Activated T-helper 1 cell treated with anti-CD3 and anti-CD28 coated beads, Interleukin-12 subunit alpha, Interleukin-12 subunit beta, Interleukin-2, Interleukin-4 antibody, amounts not matched to agents 30 ng/mL and 10 ng/mL and 1 ng/mL, durations not matched to agents 14 hours and 24 hours and 36 hours (primary cell): Measurements from ENCODE around the gene PIEZO2. TPM values are rescaled to one million over a fixed set of nuclear protein-coding genes. Genes with fewer than 3 reads are reported as not detected.

Source experiments
- DNase-seq: peaks from one replicate; pipeline ENCODE4 v3.0.0; 2021; ENCODE audit warnings: low spot score
- H3K27ac Mint-ChIP-seq: one replicate; pipeline ENCODE4 v1.8.0; 2021; ENCODE audit warnings: mild to moderate bottlenecking, mixed read lengths
- H3K27me3 Mint-ChIP-seq: one replicate; pipeline ENCODE4 v1.8.0; 2022; ENCODE audit warnings: mild to moderate bottlenecking, moderate library complexity, mixed read lengths; ENCODE audit not compliant: insufficient read depth
- H3K36me3 Mint-ChIP-seq: one replicate; pipeline ENCODE4 v1.8.0; 2021; ENCODE audit warnings: low read depth, mixed read lengths
- H3K4me1 Mint-ChIP-seq: one replicate; pipeline ENCODE4 v1.8.0; 2021; ENCODE audit warnings: low read depth, mixed read lengths
- H3K4me3 Mint-ChIP-seq: one replicate; pipeline ENCODE4 v1.8.0; 2021; ENCODE audit warnings: mild to moderate bottlenecking, moderate library complexity, mixed read lengths
- H3K9me3 Mint-ChIP-seq: one replicate; pipeline ENCODE4 v1.8.0; 2021; ENCODE audit warnings: mixed read lengths
- intact Hi-C: fragments of 100-400 bp; cut with micrococcal nuclease; formaldehyde crosslinking; loops from one replicate; pipeline ENCODE4 v1.15.1; 2024
- total RNA-seq: library from RNA; stranded (reverse); gene quantifications from 2 replicates; pipeline ENCODE4 v1.2.3, GENCODE V29; 2022

PIEZO2 gene
- total RNA-seq, 1 donor from 2014 or later = not detected

DNA sequence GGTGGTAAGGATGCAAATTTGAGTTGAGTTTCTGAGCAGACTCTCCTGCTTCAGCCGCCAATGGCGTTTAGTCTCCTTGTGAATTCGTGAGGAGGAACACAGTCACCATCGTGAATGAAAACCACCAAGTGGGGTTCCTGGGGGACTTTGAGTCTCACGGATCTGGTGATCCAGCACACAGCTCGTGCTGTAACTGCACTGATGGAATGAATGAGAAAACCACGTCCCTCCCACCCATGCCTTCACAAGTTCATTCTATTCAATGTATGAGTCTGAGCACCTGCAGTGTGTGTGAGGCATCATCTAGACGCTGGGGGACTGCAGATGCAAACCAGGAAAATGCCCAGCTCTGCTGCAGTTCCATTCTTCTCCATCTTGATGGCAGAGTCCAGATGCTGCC is 127.9 kb downstream of the PIEZO2 start:
- DNase-seq = no peak
- no peaks in the 10 kb centered on the region for H3K36me3 Mint-ChIP-seq
- no peak overlapping the region for H3K27ac Mint-ChIP-seq
- intact Hi-C loops = no loop called here
- H3K27me3 Mint-ChIP-seq = no peaks in the 10 kb centered on the region
- no peak overlapping the region for H3K4me3 Mint-ChIP-seq
- no peaks in the 10 kb centered on the region for H3K9me3 Mint-ChIP-seq
- no peaks in the 10 kb centered on the region for H3K4me1 Mint-ChIP-seq

DNA sequence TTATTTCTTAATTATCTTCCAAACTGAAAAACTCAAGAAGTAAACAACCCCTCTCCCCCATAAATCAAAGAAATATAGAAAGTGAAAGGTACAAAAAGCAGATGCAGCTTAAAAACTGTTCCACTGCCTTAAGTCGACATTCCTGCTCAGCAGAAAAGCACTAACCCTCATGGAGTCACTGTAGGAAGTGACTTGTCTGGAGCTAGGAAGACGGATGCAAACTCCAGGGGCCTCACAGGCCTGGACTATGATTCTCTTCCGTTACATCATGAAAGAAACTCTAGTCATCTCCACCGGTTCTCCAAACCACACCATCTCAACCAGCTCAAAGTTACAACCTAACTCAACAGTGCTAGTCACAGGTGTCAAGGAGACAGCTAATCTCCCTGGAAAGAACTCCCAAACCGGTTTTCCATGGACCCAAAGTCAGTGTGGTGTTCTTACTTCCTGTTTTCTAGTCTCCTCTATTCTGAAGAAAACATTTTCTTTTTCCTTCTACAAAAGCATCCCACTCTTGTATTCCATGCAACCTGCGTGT is 128.4 kb downstream of the PIEZO2 start:
- H3K27me3 Mint-ChIP-seq = no peaks in the 10 kb centered on the region
- H3K4me3 Mint-ChIP-seq = no peak overlapping the region
- H3K27ac Mint-ChIP-seq = no peak overlapping the region

DNA sequence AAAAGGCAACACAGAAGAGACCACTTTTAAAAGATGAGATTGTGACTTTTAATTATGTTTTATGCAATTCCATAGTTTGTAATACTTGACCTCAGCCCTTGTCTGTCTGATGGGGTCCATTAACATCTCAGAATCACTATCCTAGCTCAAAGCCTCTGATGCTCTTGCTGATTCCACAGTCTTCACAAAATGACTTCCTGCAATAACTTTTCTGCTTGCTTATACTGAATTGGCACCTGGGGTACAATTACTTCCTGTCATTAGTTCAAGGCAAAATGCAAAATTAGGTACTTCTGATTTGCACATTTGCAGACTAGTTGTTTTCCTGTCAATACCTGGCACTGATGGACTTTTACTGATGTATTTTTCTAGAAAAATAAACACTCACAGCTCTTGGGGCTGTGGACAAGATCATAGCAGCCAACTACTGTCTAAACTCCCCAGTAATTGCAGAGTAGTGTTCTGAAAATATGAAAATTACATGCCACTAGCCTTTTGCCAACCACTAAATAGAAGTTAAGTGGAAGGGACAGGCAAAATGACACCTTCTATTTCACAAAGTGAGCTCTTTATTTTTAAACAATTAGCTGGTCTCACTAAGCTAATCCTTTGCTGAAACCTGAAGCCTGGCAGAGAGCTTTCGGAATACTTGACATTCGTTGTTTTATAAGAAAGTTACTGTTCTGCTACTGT is 129.1 kb downstream of the PIEZO2 start:
- no peaks in the 10 kb centered on the region for H3K27me3 Mint-ChIP-seq
- H3K36me3 Mint-ChIP-seq = no peaks in the 10 kb centered on the region

More for the DNA sequence above, 128.4 kb downstream of the PIEZO2 start:
- DNase-seq = no peak
- intact Hi-C loops = no loop called here
- no peaks in the 10 kb centered on the region for H3K4me1 Mint-ChIP-seq
- no peaks in the 10 kb centered on the region for H3K36me3 Mint-ChIP-seq
- H3K9me3 Mint-ChIP-seq = no peaks in the 10 kb centered on the region

DNA sequence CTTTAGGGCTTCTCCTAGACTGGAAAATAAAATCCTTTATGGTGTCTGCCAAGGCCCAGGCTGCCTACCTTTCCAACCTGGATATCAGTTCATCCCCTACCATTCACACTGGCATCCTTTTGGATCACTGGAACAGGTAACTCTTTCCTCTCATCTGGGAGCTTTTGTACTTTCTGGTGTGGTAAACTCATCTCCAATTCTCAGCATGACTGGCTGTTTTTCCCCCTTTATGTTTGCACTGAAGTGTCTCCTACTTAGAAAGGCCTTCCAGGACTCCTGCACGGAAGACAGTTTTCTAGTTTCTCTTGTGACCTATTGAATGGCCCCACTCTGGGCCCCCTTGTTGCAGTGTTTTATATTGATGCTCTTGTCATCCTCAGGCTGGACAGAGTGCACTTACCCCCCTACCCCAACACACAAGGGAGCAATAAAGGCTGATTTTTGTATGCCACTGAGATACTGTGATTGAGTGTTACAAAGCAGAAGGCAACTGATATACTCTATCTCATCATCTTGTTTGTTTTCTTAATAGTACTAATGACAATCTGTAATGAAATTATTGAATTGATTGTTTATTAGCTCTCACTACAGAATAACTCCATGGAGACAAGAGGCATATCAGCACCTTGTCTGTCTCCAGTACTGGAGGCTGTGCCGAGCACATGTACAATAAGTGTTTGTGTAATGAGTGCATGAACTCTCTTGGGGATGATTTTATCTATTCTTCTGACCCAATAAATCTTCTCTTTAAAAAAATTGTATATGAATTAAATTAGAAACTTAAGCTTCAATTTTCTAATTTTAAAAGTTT is 129.9 kb downstream of the PIEZO2 start:
- Mint-ChIP-seq H3K9me3 (no peaks in the 10 kb centered on the region), H3K36me3 (no peaks in the 10 kb centered on the region), H3K4me3 (no peak overlapping the region), H3K27ac (no peak overlapping the region), H3K27me3 (no peaks in the 10 kb centered on the region), H3K4me1 (no peaks in the 10 kb centered on the region)
- intact Hi-C loops = no loop called here
- DNase-seq = no peak

More for the DNA sequence above, 129.1 kb downstream of the PIEZO2 start:
- H3K9me3 Mint-ChIP-seq = no peaks in the 10 kb centered on the region
- intact Hi-C loops = no loop called here
- H3K4me3 Mint-ChIP-seq = no peak overlapping the region
- H3K27ac Mint-ChIP-seq = no peak overlapping the region
- no peaks in the 10 kb centered on the region for H3K4me1 Mint-ChIP-seq
- no peak for DNase-seq

DNA sequence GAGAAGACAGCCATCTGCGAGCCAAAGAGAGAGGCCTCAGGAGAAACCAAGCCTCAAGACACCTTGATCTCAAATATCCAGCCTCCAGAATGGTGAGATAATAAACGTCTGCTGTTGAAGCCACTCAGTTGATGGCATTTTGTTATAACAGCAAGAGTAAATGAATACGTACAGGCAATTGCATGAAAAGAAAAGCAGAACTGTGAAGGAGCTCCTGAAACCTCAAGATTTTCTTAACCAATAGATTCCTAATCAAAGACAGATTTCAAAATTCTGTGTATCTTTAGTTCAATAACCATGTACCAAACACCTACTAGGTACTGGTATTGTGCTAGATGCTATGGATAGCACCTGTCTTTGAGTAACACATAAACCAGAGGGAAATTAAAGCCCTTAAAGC is 139.5 kb downstream of the PIEZO2 start:
- H3K4me3 Mint-ChIP-seq = no peak overlapping the region
- H3K27ac Mint-ChIP-seq = no peak overlapping the region
- H3K27me3 Mint-ChIP-seq = no peaks in the 10 kb centered on the region
- no peaks in the 10 kb centered on the region for H3K36me3 Mint-ChIP-seq
- DNase-seq = no peak
- H3K9me3 Mint-ChIP-seq = no peaks in the 10 kb centered on the region
- no peaks in the 10 kb centered on the region for H3K4me1 Mint-ChIP-seq
- intact Hi-C loops = no loop called here

GRCh38 chr18:11009147-11009546 is 140.2 kb downstream of the PIEZO2 start:
- Mint-ChIP-seq H3K36me3 (no peaks in the 10 kb centered on the region), H3K27me3 (no peaks in the 10 kb centered on the region), H3K9me3 (no peaks in the 10 kb centered on the region), H3K4me3 (no peak overlapping the region), H3K4me1 (no peaks in the 10 kb centered on the region), H3K27ac (no peak overlapping the region)
- intact Hi-C loops = no loop called here
- DNase-seq = no peak

GRCh38 chr18:11008505-11008904 is 140.9 kb downstream of the PIEZO2 start:
- intact Hi-C loops = no loop called here
- Mint-ChIP-seq H3K27ac (no peak overlapping the region), H3K4me1 (no peaks in the 10 kb centered on the region), H3K36me3 (no peaks in the 10 kb centered on the region), H3K9me3 (no peaks in the 10 kb centered on the region), H3K4me3 (no peak overlapping the region), H3K27me3 (no peaks in the 10 kb centered on the region)
- no peak for DNase-seq

DNA sequence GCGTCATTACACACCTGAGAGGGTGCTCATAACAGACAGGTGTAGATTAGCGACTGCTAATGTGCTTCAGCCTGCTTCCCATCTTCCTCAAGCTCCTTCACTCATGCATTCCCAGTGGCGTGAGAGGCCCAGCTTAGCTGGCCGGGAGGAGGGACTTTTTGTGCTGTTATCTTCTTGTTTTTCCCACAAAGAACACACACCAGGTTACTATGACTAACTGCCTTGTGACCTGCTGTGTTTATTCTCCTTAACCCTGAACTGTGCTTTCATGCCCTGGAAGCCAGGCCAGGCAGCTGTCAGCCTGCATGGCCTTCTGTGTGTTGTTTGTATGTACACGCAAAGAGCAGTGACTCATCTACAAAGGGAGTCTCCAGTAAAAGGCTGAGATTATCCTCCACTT is 143.8 kb downstream of the PIEZO2 start:
- H3K27me3 Mint-ChIP-seq = no peaks in the 10 kb centered on the region
- intact Hi-C loops = no loop called here
- H3K4me3 Mint-ChIP-seq = no peak overlapping the region
- no peaks in the 10 kb centered on the region for H3K4me1 Mint-ChIP-seq
- H3K9me3 Mint-ChIP-seq = no peaks in the 10 kb centered on the region
- no peaks in the 10 kb centered on the region for H3K36me3 Mint-ChIP-seq
- H3K27ac Mint-ChIP-seq = no peak overlapping the region
- no peak for DNase-seq

- H3K27ac Mint-ChIP-seq = no peak overlapping the region
- intact Hi-C loops = no loop called here
- no peak overlapping the region for H3K4me3 Mint-ChIP-seq
- no peaks in the 10 kb centered on the region for H3K36me3 Mint-ChIP-seq
- H3K9me3 Mint-ChIP-seq = no peaks in the 10 kb centered on the region
- no peak for DNase-seq
- H3K4me1 Mint-ChIP-seq = no peaks in the 10 kb centered on the region
- H3K27me3 Mint-ChIP-seq = no peaks in the 10 kb centered on the region
Observed at GRCh38 chr18:11004951-11005350, 144.4 kb downstream of the PIEZO2 start.

GRCh38 chr18:11004294-11004693 is 145.1 kb downstream of the PIEZO2 start:
- H3K9me3 Mint-ChIP-seq = no peaks in the 10 kb centered on the region
- H3K27ac Mint-ChIP-seq = no peak overlapping the region
- H3K27me3 Mint-ChIP-seq = no peaks in the 10 kb centered on the region
- intact Hi-C loops = no loop called here
- H3K36me3 Mint-ChIP-seq = no peaks in the 10 kb centered on the region
- no peak for DNase-seq
- no peak overlapping the region for H3K4me3 Mint-ChIP-seq
- H3K4me1 Mint-ChIP-seq = no peaks in the 10 kb centered on the region

GRCh38 chr18:11002796-11003195 is 146.6 kb downstream of the PIEZO2 start:
- no peak overlapping the region for H3K4me3 Mint-ChIP-seq
- H3K4me1 Mint-ChIP-seq = no peaks in the 10 kb centered on the region
- H3K27ac Mint-ChIP-seq = no peak overlapping the region
- H3K9me3 Mint-ChIP-seq = peaks cover 3% of the 10 kb centered on the region
- H3K36me3 Mint-ChIP-seq = no peaks in the 10 kb centered on the region
- H3K27me3 Mint-ChIP-seq = no peaks in the 10 kb centered on the region
- DNase-seq = no peak
- intact Hi-C loops = no loop called here

DNA sequence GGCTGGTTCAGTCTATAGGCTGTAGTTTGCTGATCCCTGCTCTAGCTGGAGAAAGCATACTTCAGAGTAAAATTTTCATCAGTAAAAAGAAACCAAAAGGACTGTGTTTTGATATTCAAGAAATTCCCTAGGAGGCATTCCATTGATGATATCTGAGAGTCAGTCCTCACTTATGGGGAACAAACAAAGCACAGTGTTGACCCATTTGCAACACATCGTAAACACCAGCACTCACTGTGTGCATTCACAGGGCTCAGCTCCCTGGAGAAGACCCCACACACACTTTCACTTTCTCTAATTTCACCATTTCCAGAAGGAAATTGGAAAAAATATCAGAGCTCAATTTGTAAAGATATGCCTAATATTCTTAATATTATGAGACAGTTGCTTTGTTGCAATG is 147.1 kb downstream of the PIEZO2 start:
- DNase-seq = no peak
- Mint-ChIP-seq H3K27me3 (no peaks in the 10 kb centered on the region), H3K27ac (no peak overlapping the region), H3K9me3 (peaks cover 8% of the 10 kb centered on the region), H3K36me3 (no peaks in the 10 kb centered on the region), H3K4me3 (no peak overlapping the region), H3K4me1 (no peaks in the 10 kb centered on the region)
- intact Hi-C loops = no loop called here

DNA sequence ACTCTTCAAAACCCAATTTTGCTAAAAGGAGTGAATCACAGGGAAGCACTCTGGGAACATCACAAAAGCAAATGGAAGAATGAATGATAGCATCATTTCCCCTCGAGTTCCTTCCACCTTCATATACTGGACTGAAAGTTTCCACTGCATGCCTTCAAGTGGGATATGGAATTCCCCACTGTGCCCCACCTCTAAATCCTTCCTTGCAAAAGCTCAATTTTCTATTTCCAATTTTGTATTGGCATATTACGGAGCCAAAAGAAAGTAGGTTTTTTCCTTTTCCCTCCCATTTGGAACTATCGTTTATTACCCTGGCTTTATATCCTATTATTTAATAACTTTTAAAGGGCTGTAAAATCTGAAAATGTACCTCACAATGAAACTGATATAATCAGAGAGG is 149.3 kb downstream of the PIEZO2 start:
- H3K9me3 Mint-ChIP-seq = peaks cover 15% of the 10 kb centered on the region
- H3K4me1 Mint-ChIP-seq = no peaks in the 10 kb centered on the region
- no peak for DNase-seq
- no peak overlapping the region for H3K27ac Mint-ChIP-seq
- intact Hi-C loops = no loop called here
- H3K36me3 Mint-ChIP-seq = no peaks in the 10 kb centered on the region
- no peaks in the 10 kb centered on the region for H3K27me3 Mint-ChIP-seq
- no peak overlapping the region for H3K4me3 Mint-ChIP-seq
